Endothelial cell of umbilical vein (primary cell): Measurements from ENCODE around the gene EPSTI1. TPM values are rescaled to one million over a fixed set of nuclear protein-coding genes. Genes with fewer than 3 reads are reported as not detected.

Experiments
- BruUV-seq: library from RNA; stranded (reverse); fragments of 400-500 nt; replicated peaks from 2 replicates; lab custom pipeline; 2021; lab: Mats Ljungman, UMichigan
- CTCF ChIA-PET: fragments of 300-600, 350-600 bp; sonication (Branson Sonifier 250); formaldehyde crosslinking; loops from one replicate; lab custom pipeline; 2021; ENCODE audit warnings: antibody characterized with exemption, inconsistent platforms; lab: Charles Lee
- POLR2A ChIA-PET: fragments of 300-600, 350-600 bp; sonication (Branson Sonifier 250); formaldehyde crosslinking; loops from one replicate; lab custom pipeline; 2021; ENCODE audit warnings: antibody characterized with exemption, inconsistent platforms; lab: Charles Lee
- DNase-seq: peaks from one replicate; pipeline ENCODE4 v3.0.0-alpha.2; 2011; ENCODE audit warnings: low read depth, low spot score
- FAIRE-seq: peaks from 2 replicates; lab custom pipeline; 2011; peaks lifted over from hg19 to GRCh38; lab: Jason Lieb, UNC
- H2AFZ ChIP-seq: 2 replicates; pipeline ENCODE4 v1.6.0; 2012; ENCODE audit warnings: low read depth, low read length, control low read depth, inconsistent platforms
- H3K27ac ChIP-seq: 2 replicates; pipeline ENCODE4 v1.5.1; 2011; ENCODE audit warnings: low read depth, mild to moderate bottlenecking, control low read depth, low read length, moderate library complexity; ENCODE audit not compliant: insufficient read depth
- H3K27me3 ChIP-seq, 2 experiments: 2 replicates each; pipeline versions ENCODE4 v1.6.0 to v1.6.1; 2011; ENCODE audit warnings: low read length in 2 of 2, mixed read lengths in 1 of 2; ENCODE audit not compliant: control insufficient read depth in 2 of 2, insufficient read depth in 2 of 2
- H3K36me3 ChIP-seq, 2 experiments: 2 replicates in 1 of 2; 3 replicates in 1 of 2; pipeline ENCODE4 v1.5.1; 2011; ENCODE audit warnings: low read length in 2 of 2, mild to moderate bottlenecking in 1 of 2, moderate library complexity in 1 of 2; ENCODE audit not compliant: control insufficient read depth in 2 of 2, insufficient read depth in 2 of 2; ENCODE audit errors: extremely low read depth in 1 of 2
- H3K4me1 ChIP-seq: 3 replicates; pipeline ENCODE4 v1.5.1; 2011; ENCODE audit warnings: mild to moderate bottlenecking, low read length; ENCODE audit not compliant: control insufficient read depth, insufficient read depth; ENCODE audit errors: extremely low read depth
- H3K4me2 ChIP-seq: 2 replicates; pipeline ENCODE4 v1.6.1; 2011; ENCODE audit warnings: low read length, control low read depth, mixed read lengths; ENCODE audit not compliant: insufficient read depth
- H3K4me3 ChIP-seq, 3 experiments: fragments of 200-600 bp in 1 of 3; sonication (generic), shearing (Covaris generic) in 1 of 3; replicated peaks in 1 of 3; 2 replicates each; pipeline ENCODE4 v1.5.1; 2011 to 2016; ENCODE audit warnings: control low read depth in 3 of 3, low read length in 3 of 3, mild to moderate bottlenecking in 2 of 3, inconsistent platforms in 1 of 3, low read depth in 1 of 3, moderate library complexity in 1 of 3; ENCODE audit not compliant: insufficient read depth in 1 of 3
- H3K79me2 ChIP-seq: 2 replicates; pipeline ENCODE4 v1.6.0; 2012; ENCODE audit warnings: low read length, inconsistent platforms; ENCODE audit not compliant: control insufficient read depth, insufficient read depth
- H3K9ac ChIP-seq: replicated peaks from 2 replicates; pipeline ENCODE3; 2011; ENCODE audit warnings: low read length, control low read depth; ENCODE audit not compliant: insufficient read depth; ENCODE audit errors: extremely low read depth
- H3K9me1 ChIP-seq: replicated peaks from 3 replicates; pipeline ENCODE4 v1.6.0; 2011; ENCODE audit warnings: mild to moderate bottlenecking, low read length; ENCODE audit not compliant: control insufficient read depth, insufficient read depth; ENCODE audit errors: extremely low read depth
- H3K9me3 ChIP-seq: replicated peaks from 2 replicates; pipeline ENCODE4 v1.5.1; 2012; ENCODE audit warnings: low read length, inconsistent platforms; ENCODE audit not compliant: control insufficient read depth, insufficient read depth
- H4K20me1 ChIP-seq: replicated peaks from 2 replicates; pipeline ENCODE3; 2011; ENCODE audit warnings: mild to moderate bottlenecking, low read length; ENCODE audit not compliant: control insufficient read depth, insufficient read depth; ENCODE audit errors: extremely low read depth
- CTCF ChIP-seq, 2 donors: IDR thresholded peaks; 1 replicate in 1 of 2; 2 replicates in 1 of 2; pipeline ENCODE4 v1.5.1; 2011; ENCODE audit warnings: low read length in 2 of 2, mild to moderate bottlenecking in 2 of 2, moderate library complexity in 2 of 2, control low read depth in 1 of 2, inconsistent platforms in 1 of 2, low read depth in 1 of 2; ENCODE audit not compliant: insufficient read depth in 1 of 2; ENCODE audit errors: extremely low read depth in 1 of 2
- EZH2 ChIP-seq: IDR thresholded peaks from 2 replicates; pipeline ENCODE4 v1.6.1; 2012; ENCODE audit warnings: borderline replicate concordance, low read depth, mild to moderate bottlenecking, moderate library complexity, low read length, inconsistent platforms; ENCODE audit not compliant: severe bottlenecking
- GATA2 ChIP-seq: IDR thresholded peaks from 2 replicates; pipeline ENCODE4 v1.7.0; 2011; ENCODE audit warnings: low read depth, mild to moderate bottlenecking, moderate library complexity, mixed read lengths, low read length; ENCODE audit not compliant: insufficient read length, insufficient read depth
- MYC ChIP-seq: IDR thresholded peaks from one replicate; pipeline ENCODE4 v1.6.1; 2011; ENCODE audit warnings: mild to moderate bottlenecking, low read depth, low read length
- POLR2A ChIP-seq: IDR thresholded peaks from 2 replicates; pipeline ENCODE4 v1.6.1; 2012; ENCODE audit warnings: low read depth, mild to moderate bottlenecking, control low read depth, low read length
- POLR2AphosphoS5 ChIP-seq: IDR thresholded peaks from 2 replicates; pipeline ENCODE4 v1.6.1; 2012; ENCODE audit warnings: low read depth, mild to moderate bottlenecking, control low read depth, low read length, moderate library complexity; ENCODE audit not compliant: insufficient read depth
- dilution Hi-C: fragments of 300-500 bp; cut with MboI; formaldehyde crosslinking; loops from one replicate; pipeline ENCODE4 v1.15.0; 2019; ENCODE audit warnings: low sequenced_read_pairs; ENCODE audit not compliant: extremely low pct_ligation_motif_present
- intact Hi-C: fragments of 100-400 bp; cut with micrococcal nuclease; formaldehyde crosslinking; loops from one replicate; pipeline ENCODE4 v1.10.0; 2022
- polyA plus RNA-seq, 4 experiments: library from polyadenylated mRNA; depleted of rRNA in 3 of 4; stranded (reverse) in 3 of 4; unstranded in 1 of 4; fragments of >200 nt; gene quantifications; 2 replicates each; pipeline versions ENCODE4 v1.2.1 to v1.2.3, GENCODE V29; 2011 to 2012; ENCODE audit warnings: missing spikeins in 1 of 4
- total RNA-seq: library from RNA; stranded (reverse); gene quantifications from 2 replicates; pipeline ENCODE4 v1.2.3, GENCODE V29; 2021

The EPSTI1 gene
- total and polyA plus RNA-seq, 2 donors (not counting 3 experiments of a cell fraction or from before 2014, with no cell fraction given), result 0.77 to 3.1 TPM

- no peak overlapping the region for H3K9ac ChIP-seq
- POLR2A ChIA-PET, result no interaction called here
- dilution Hi-C loops, result no loop called here
- no peaks in the 10 kb centered on the region for H3K36me3 ChIP-seq
- intact Hi-C loops, result no loop called here
- no peaks in the 10 kb centered on the region for H3K79me2 ChIP-seq
- H3K4me3 ChIP-seq, result no peak overlapping the region
- H3K4me2 ChIP-seq, result no peak overlapping the region
- H3K27ac ChIP-seq, result no peak overlapping the region
- CTCF ChIA-PET, result no interaction called here
- no TSS peak for BruUV-seq
- H3K9me1 ChIP-seq, result no peaks in the 10 kb centered on the region
- no peak for FAIRE-seq
- DNase-seq, result peak; percentile 34
- peaks cover 2% of the 10 kb centered on the region for H3K4me1 ChIP-seq
- H3K9me3 ChIP-seq, result no peaks in the 10 kb centered on the region
- H2AFZ ChIP-seq, result no peak overlapping the region
- H3K27me3 ChIP-seq, result no peaks in the 10 kb centered on the region
- TF ChIP-seq POLR2AphosphoS5 (no peak), GATA2 (no peak)
- H4K20me1 ChIP-seq, result no peaks in the 10 kb centered on the region
Observed at GRCh38 chr13:42893214-42893671, 98.8 kb downstream of the EPSTI1 start.

GRCh38 chr13:42892760-42893159, 99.3 kb downstream of the EPSTI1 start:
- POLR2A ChIA-PET, result no interaction called here
- no peak for TF ChIP-seq MYC
- no peak for TF ChIP-seq CTCF (IDR thresholded peaks at IDR 0.05; ENCODE audit: extremely low read depth in 1 of 2, insufficient read depth in 1 of 2, low read depth in 1 of 2, low read length in 2 of 2)
- no peak for TF ChIP-seq EZH2
- TF ChIP-seq GATA2, result no peak
- TF ChIP-seq POLR2A, result no peak
- no peaks in the 10 kb centered on the region for H3K36me3 ChIP-seq
- dilution Hi-C loops (no loop called here), intact Hi-C loops (no loop called here)
- H3K9ac ChIP-seq, result no peak overlapping the region
- no peak for DNase-seq
- no peak overlapping the region for H3K4me2 ChIP-seq
- no TSS peak for BruUV-seq
- H3K4me3 ChIP-seq, result no peak overlapping the region
- no peaks in the 10 kb centered on the region for H3K9me1 ChIP-seq
- H2AFZ ChIP-seq, result no peak overlapping the region
- no peaks in the 10 kb centered on the region for H3K9me3 ChIP-seq
- no peaks in the 10 kb centered on the region for H3K27me3 ChIP-seq
- no peaks in the 10 kb centered on the region for H4K20me1 ChIP-seq
- H3K27ac ChIP-seq, result no peak overlapping the region
- CTCF ChIA-PET, result no interaction called here
- no peaks in the 10 kb centered on the region for H3K79me2 ChIP-seq
- FAIRE-seq, result no peak
- peaks cover 2% of the 10 kb centered on the region for H3K4me1 ChIP-seq
